Pancreas (tissue), 10 donors: ENCODE data around the gene INSYN1. TPM values are rescaled to one million over a fixed set of nuclear protein-coding genes. Genes with fewer than 3 reads are reported as not detected.

ENCODE experiments used
- ATAC-seq, 4 donors: fragments of 200-7000 bp; cut with Tn5 transposase; one replicate each; pipeline versions ENCODE4 v1.8.0 to v1.9.1; 2020; ENCODE audit warnings: mild to moderate bottlenecking in 4 of 4, moderate library complexity in 4 of 4
- DNase-seq, 6 donors: peaks; one replicate each; pipeline ENCODE4 v3.0.0-alpha.2; 2020
- FAIRE-seq: peaks from 2 replicates; lab custom pipeline; 2012; peaks lifted over from hg19 to GRCh38; lab: Jason Lieb, UNC
- H3K27ac ChIP-seq, 4 donors: fragments of 200-600 bp; sonication (generic); 1 replicate in 3 of 4; 2 replicates in 1 of 4; pipeline versions ENCODE4 v1.5.0 to v1.8.0; 2020
- H3K27me3 ChIP-seq, 4 donors: fragments of 200-600 bp; one replicate each; pipeline ENCODE4 v1.8.0; 2021
- H3K36me3 ChIP-seq, 3 donors: fragments of 200-600 bp; sonication (generic) in 1 of 3; one replicate each; pipeline versions ENCODE4 v1.5.0 to v1.8.0; 2020 to 2021
- H3K4me1 ChIP-seq, 3 donors: fragments of 200-600 bp; one replicate each; pipeline ENCODE4 v1.8.0; 2021
- H3K4me3 ChIP-seq, 4 donors: fragments of 200-600 bp; sonication (generic) in 2 of 4; one replicate each; pipeline versions ENCODE4 v1.5.0 to v1.8.0; 2020 to 2021
- H3K9me3 ChIP-seq, 4 donors: fragments of 200-600 bp; one replicate each; pipeline ENCODE4 v1.8.0; 2021
- WGBS, 2 donors: extraction: QIAGEN DNeasy Blood & Tissue Kit; methylation state at CpG; one replicate each; pipeline ENCODE4 v1.1.7; 2013; 5-methylcytosine and 5-hydroxymethylcytosine counted together
- intact Hi-C, 3 donors: fragments of 100-400 bp; cut with DNase I; formaldehyde crosslinking; loops; one replicate each; pipeline versions ENCODE4 v1.11.1 to v1.14.2; 2022
- polyA plus RNA-seq, 2 donors: library from polyadenylated mRNA; stranded (reverse); fragments of 200-250 nt; gene quantifications; one replicate each; pipeline ENCODE4 v1.2.3, GENCODE V29; 2013
- total RNA-seq, 6 donors: library from RNA; stranded (reverse); fragmentation: NEBNext Ultra II Directional in 4 of 6; extraction: Animal tissue kit (Norgen Biotek cat#: 25700) in 4 of 6; gene quantifications; one replicate each; pipeline versions ENCODE4 v1.2.1 to v1.2.4, GENCODE V29; 2021 to 2023
- TF ChIP-seq, protein P1 (sequence below), 4 donors: fragments of 200-600 bp; sonication (generic) in 3 of 4; IDR thresholded peaks; one replicate each; pipeline versions ENCODE4 v1.5.0 to v1.8.0; 2021; ENCODE audit warnings: antibody characterized with exemption in 4 of 4
- donor health status: healthy with polysubstance abuse.
- donor health status: DM: no; HTN: no; CAD: no; lungs with moderate emphysema.
- donor health status: DM: no; HTN: no; CAD: no.
- donor health status: control.
- donor health status: control.
- donor health status: Bipolar disorder and iron deficiency.
- donor health status: DM: yes; HTN: yes; CAD: no.
- donor health status: DM: no; HTN: no; CAD: no.
- donor health status: DM: no; HTN: no; CAD: no.
- donor health status: DM: yes; HTN: yes; CAD: no.

INSYN1 gene
- total and polyA plus RNA-seq, 8 donors: 0.42 to 28.2 (median 1.7) TPM

DNA sequence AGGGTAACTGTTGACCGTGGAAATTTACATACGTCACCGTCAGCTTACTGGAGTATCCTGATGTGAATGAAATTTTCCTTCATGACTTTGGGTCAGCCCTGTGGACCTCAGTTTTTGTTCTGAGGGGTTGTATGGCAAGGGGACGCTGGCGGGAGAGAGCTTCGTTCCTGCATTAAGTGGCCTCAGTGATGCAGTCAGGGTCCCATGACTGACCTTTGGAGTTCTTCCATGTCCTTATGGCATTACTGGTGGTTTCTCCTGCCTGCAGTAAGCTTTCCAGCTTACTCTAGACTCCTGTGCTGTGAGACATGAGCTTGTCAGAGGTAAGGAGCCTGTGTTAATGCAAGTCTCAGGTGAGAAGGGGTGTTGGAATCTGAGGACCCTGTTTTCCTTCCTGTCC, 67.2 kb downstream of the INSYN1 start:
- DNase-seq (no peak), FAIRE-seq (no peak), ATAC-seq (no peak)
- 69 to 78% methylated on average over 6 of the region's 6 CpGs for WGBS, 2 donors
- Histone ChIP-seq H3K36me3 (no peaks in the 10 kb centered on the region), H3K27ac (no peak overlapping the region), H3K4me1 (peaks cover 0 to 17% (median 0%) of the 10 kb centered on the region in 3 donors), H3K4me3 (peak overlapping the region in 1 of 4 donors; percentile 20), H3K9me3 (no peaks in the 10 kb centered on the region), H3K27me3 (no peaks in the 10 kb centered on the region)
- intact Hi-C loops: no loop called here
- TF ChIP-seq, protein P1, sequence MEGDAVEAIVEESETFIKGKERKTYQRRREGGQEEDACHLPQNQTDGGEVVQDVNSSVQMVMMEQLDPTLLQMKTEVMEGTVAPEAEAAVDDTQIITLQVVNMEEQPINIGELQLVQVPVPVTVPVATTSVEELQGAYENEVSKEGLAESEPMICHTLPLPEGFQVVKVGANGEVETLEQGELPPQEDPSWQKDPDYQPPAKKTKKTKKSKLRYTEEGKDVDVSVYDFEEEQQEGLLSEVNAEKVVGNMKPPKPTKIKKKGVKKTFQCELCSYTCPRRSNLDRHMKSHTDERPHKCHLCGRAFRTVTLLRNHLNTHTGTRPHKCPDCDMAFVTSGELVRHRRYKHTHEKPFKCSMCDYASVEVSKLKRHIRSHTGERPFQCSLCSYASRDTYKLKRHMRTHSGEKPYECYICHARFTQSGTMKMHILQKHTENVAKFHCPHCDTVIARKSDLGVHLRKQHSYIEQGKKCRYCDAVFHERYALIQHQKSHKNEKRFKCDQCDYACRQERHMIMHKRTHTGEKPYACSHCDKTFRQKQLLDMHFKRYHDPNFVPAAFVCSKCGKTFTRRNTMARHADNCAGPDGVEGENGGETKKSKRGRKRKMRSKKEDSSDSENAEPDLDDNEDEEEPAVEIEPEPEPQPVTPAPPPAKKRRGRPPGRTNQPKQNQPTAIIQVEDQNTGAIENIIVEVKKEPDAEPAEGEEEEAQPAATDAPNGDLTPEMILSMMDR (IDR thresholded peaks at IDR 0.05): no peak

Other genes starting within 250 kb of the INSYN1 start
- 10 to 100 TPM; 27.6 to 57.3 (median 36.8) TPM for gene NPTN, start 120.0 kb downstream of the INSYN1 start, total RNA-seq
- gene NPTN, start 120.0 kb downstream of the INSYN1 start, polyA plus RNA-seq: 10 to 100 TPM; 16.2 to 61.9 TPM
- gene CD276, start 69.0 kb downstream of the INSYN1 start, total RNA-seq: 10 to 100 TPM; 13.9 to 56.0 (median 18.0) TPM
- 10 to 100 TPM; 26.4 to 30.4 TPM for gene CD276, start 69.0 kb downstream of the INSYN1 start, polyA plus RNA-seq
- gene TBC1D21, start 120.2 kb upstream of the INSYN1 start, total RNA-seq: not detected
- not detected for gene TBC1D21, start 120.2 kb upstream of the INSYN1 start, polyA plus RNA-seq
- 10 to 100 TPM in 1 of 6 donors, 1 to 10 TPM in 5; 2.2 to 14.9 (median 4.9) TPM for gene LOXL1, start 173.1 kb upstream of the INSYN1 start, total RNA-seq
- gene LOXL1, start 173.1 kb upstream of the INSYN1 start, polyA plus RNA-seq: 10 to 100 TPM; 11.5 to 14.8 TPM
- 10 to 100 TPM in 2 of 6 donors, 1 to 10 TPM in 4; 5.2 to 12.3 (median 6.9) TPM for gene STOML1, start 238.9 kb upstream of the INSYN1 start, total RNA-seq
- 10 to 100 TPM; 13.1 to 13.2 TPM for gene STOML1, start 238.9 kb upstream of the INSYN1 start, polyA plus RNA-seq
- 10 to 100 TPM; 10.6 to 31.7 (median 13.0) TPM for gene PML, start 241.4 kb upstream of the INSYN1 start, total RNA-seq
- 10 to 100 TPM; 17.6 to 19.1 TPM for gene PML, start 241.4 kb upstream of the INSYN1 start, polyA plus RNA-seq